Stimulated activated CD4-positive, alpha-beta T cell treated with anti-CD3 and anti-CD28 coated beads, Interleukin-1b, Interleukin-23, amount 100 ng/mL, for 4 hours (primary cell): ENCODE data around the gene CYRIA.

ENCODE experiments used
- DNase-seq, 2 donors: peaks; one replicate each; pipeline ENCODE4 v3.0.0-alpha.2; 2020; ENCODE audit warnings: low read depth in 2 of 2

CYRIA gene

GRCh38 chr2:16665748-16666448 is at the start of gene CYRIA:
Gene CYRIA, minus strand, starts transcription at chr2:16665834. Its CDS starts 77,715 bp downstream, at chr2:16588119.
- peak; percentile 15 to 44 for DNase-seq

- DNase-seq: no peak
Measured at GRCh38 chr2:16713011-16713423, 47.4 kb upstream of the CYRIA start.

- DNase-seq: no peak
Measured at GRCh38 chr2:16709769-16710168, 44.1 kb upstream of the CYRIA start.

GRCh38 chr2:16708173-16708572 is 42.5 kb upstream of the CYRIA start:
- no peak for DNase-seq

- no peak for DNase-seq
Measured at GRCh38 chr2:16707014-16707623, 41.5 kb upstream of the CYRIA start.

- DNase-seq: no peak
Measured at GRCh38 chr2:16700551-16701259, 35.1 kb upstream of the CYRIA start.

- DNase-seq: no peak
Measured at GRCh38 chr2:16693854-16694253, 28.2 kb upstream of the CYRIA start.

GRCh38 chr2:16691261-16691660 is 25.6 kb upstream of the CYRIA start:
- DNase-seq: no peak

GRCh38 chr2:16687955-16688354 is 22.3 kb upstream of the CYRIA start:
- no peak for DNase-seq

GRCh38 chr2:16687222-16687621 is 21.6 kb upstream of the CYRIA start:
- no peak for DNase-seq

GRCh38 chr2:16686641-16687040 is 21.0 kb upstream of the CYRIA start:
- no peak for DNase-seq

- no peak for DNase-seq
Measured at GRCh38 chr2:16685340-16685715, 19.7 kb upstream of the CYRIA start.

- no peak for DNase-seq
Measured at GRCh38 chr2:16684676-16685339, 19.2 kb upstream of the CYRIA start.

- DNase-seq: no peak
Measured at GRCh38 chr2:16683576-16683975, 17.9 kb upstream of the CYRIA start.

- DNase-seq: no peak
Measured at GRCh38 chr2:16682431-16683118, 16.9 kb upstream of the CYRIA start.

GRCh38 chr2:16680781-16681180 is 15.1 kb upstream of the CYRIA start:
- DNase-seq: no peak

- no peak for DNase-seq
Measured at GRCh38 chr2:16680304-16680703, 14.7 kb upstream of the CYRIA start.

GRCh38 chr2:16678964-16679363 is 13.3 kb upstream of the CYRIA start:
- DNase-seq: no peak

- no peak for DNase-seq
Measured at GRCh38 chr2:16677875-16678274, 12.2 kb upstream of the CYRIA start.

- DNase-seq: no peak
Measured at GRCh38 chr2:16675781-16676180, 10.1 kb upstream of the CYRIA start.

- DNase-seq: no peak
Measured at GRCh38 chr2:16674154-16674553, 8.5 kb upstream of the CYRIA start.

GRCh38 chr2:16671760-16672159 is 6.1 kb upstream of the CYRIA start:
- DNase-seq: no peak
